ENCODE data around the gene FMNL2.

DNA sequence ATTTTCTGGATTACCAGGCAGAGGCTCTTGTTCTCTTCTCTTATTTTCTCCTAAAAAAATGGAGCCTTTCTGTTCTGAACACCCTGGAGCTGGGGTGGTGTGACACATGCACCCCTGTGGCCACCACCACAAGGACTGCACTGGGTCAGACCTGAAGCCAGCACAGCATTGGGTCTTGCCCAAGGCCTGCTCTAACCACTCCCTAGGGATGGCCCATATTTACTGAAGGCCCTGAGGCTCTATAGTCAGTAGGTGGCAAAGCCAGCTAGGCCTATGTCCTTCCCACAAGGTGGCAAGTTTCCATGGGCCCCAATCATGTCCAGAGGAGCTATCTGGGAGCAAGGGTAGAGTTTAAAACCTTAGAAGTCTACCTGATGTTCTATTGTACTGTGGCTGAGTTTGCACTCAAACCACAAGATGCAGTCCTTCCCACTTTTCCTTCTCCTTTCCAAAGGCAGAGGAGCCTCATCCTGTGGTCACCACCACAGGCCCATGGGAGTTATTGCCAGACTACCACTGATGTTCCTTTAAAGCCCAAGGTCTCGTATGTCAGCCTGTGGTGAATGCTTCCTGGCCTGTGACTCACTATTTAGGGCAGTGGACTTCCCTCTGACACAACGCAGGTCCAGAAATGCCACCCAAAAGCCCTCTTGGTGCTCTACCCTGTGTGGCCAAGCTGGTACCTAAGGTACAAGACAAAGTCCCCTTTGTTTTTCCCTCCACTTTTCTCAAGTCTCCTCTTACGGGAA lies 15.0 kb upstream of the FMNL2 start:
- TF ChIP-seq, protein P1, sequence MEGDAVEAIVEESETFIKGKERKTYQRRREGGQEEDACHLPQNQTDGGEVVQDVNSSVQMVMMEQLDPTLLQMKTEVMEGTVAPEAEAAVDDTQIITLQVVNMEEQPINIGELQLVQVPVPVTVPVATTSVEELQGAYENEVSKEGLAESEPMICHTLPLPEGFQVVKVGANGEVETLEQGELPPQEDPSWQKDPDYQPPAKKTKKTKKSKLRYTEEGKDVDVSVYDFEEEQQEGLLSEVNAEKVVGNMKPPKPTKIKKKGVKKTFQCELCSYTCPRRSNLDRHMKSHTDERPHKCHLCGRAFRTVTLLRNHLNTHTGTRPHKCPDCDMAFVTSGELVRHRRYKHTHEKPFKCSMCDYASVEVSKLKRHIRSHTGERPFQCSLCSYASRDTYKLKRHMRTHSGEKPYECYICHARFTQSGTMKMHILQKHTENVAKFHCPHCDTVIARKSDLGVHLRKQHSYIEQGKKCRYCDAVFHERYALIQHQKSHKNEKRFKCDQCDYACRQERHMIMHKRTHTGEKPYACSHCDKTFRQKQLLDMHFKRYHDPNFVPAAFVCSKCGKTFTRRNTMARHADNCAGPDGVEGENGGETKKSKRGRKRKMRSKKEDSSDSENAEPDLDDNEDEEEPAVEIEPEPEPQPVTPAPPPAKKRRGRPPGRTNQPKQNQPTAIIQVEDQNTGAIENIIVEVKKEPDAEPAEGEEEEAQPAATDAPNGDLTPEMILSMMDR (IDR thresholded peaks at IDR 0.05; ENCODE audit: insufficient read depth, low read length, poor library complexity, severe bottlenecking), result no peak
- no peak for TF ChIP-seq EZH2phosphoT487 (conservative IDR thresholded peaks at IDR 0.05; ENCODE audit: low read length)

All from SU-DHL-6 (cell line).